Neural progenitor cell (in vitro differentiated cells): Measurements from ENCODE around the gene TUBB6. TPM values are rescaled to one million over a fixed set of nuclear protein-coding genes. Genes with fewer than 3 reads are reported as not detected.

Source experiments
- DNase-seq: peaks from one replicate; pipeline ENCODE4 v3.0.0-alpha.2; 2016; ENCODE audit warnings: low spot score
- H2AFZ ChIP-seq: fragments of 200-600 bp; sonication (generic); replicated peaks from 2 replicates; pipeline ENCODE4 v1.6.1; 2016; ENCODE audit warnings: antibody characterized with exemption
- H3F3A ChIP-seq: fragments of 200-600 bp; sonication (generic); 2 replicates; pipeline ENCODE4 v1.6.1; 2016; ENCODE audit warnings: antibody characterized with exemption, low read depth
- H3K27ac ChIP-seq: fragments of 200-600 bp; sonication (generic); 2 replicates; pipeline ENCODE4 v1.5.1; 2016; ENCODE audit warnings: mild to moderate bottlenecking
- H3K27me3 ChIP-seq: fragments of 200-600 bp; sonication (generic); 2 replicates; pipeline ENCODE4 v1.6.1; 2016; ENCODE audit warnings: mild to moderate bottlenecking, moderate library complexity
- H3K36me3 ChIP-seq: fragments of 200-600 bp; sonication (generic); 2 replicates; pipeline ENCODE4 v1.5.1; 2016
- H3K4me1 ChIP-seq: fragments of 200-600 bp; sonication (generic); 2 replicates; pipeline ENCODE4 v1.6.1; 2016; ENCODE audit warnings: mixed run types
- H3K4me2 ChIP-seq: fragments of 200-600 bp; sonication (generic); 2 replicates; pipeline ENCODE4 v1.6.1; 2016
- H3K4me3 ChIP-seq: fragments of 200-600 bp; sonication (generic); 2 replicates; pipeline ENCODE4 v1.5.1; 2016
- H3K79me2 ChIP-seq: fragments of 200-600 bp; sonication (generic); 2 replicates; pipeline ENCODE4 v1.6.1; 2016; ENCODE audit warnings: low read depth
- H3K9ac ChIP-seq: fragments of 200-600 bp; sonication (generic); 2 replicates; pipeline ENCODE4 v1.6.1; 2016
- H3K9me3 ChIP-seq: fragments of 200-600 bp; sonication (generic); 2 replicates; pipeline ENCODE4 v1.5.1; 2016; ENCODE audit warnings: low read depth
- H4K20me1 ChIP-seq: fragments of 200-600 bp; sonication (generic); 2 replicates; pipeline ENCODE4 v1.6.1; 2016; ENCODE audit warnings: low read depth
- H3K27ac Mint-ChIP-seq: 3 replicates; pipeline ENCODE4 v1.8.0; 2021; ENCODE audit warnings: mixed read lengths
- H3K27me3 Mint-ChIP-seq: 2 replicates; pipeline ENCODE4 v1.8.0; 2022; ENCODE audit warnings: low read depth, mild to moderate bottlenecking, inconsistent platforms, moderate library complexity, mixed read lengths; ENCODE audit not compliant: insufficient read depth
- H3K36me3 Mint-ChIP-seq: 3 replicates; pipeline ENCODE4 v1.8.0; 2021; ENCODE audit warnings: mixed read lengths
- H3K4me1 Mint-ChIP-seq: 3 replicates; pipeline ENCODE4 v1.8.0; 2021; ENCODE audit warnings: mixed read lengths
- H3K4me3 Mint-ChIP-seq: 3 replicates; pipeline ENCODE4 v1.8.0; 2021; ENCODE audit warnings: mild to moderate bottlenecking, moderate library complexity, mixed read lengths
- H3K9me3 Mint-ChIP-seq: 3 replicates; pipeline ENCODE4 v1.8.0; 2020; ENCODE audit warnings: mixed read lengths
- CTCF ChIP-seq: fragments of 200-600 bp; sonication (generic); IDR thresholded peaks from 2 replicates; pipeline ENCODE4 v1.5.1; 2017; ENCODE audit warnings: antibody characterized with exemption, mild to moderate bottlenecking
- EZH2 ChIP-seq: fragments of 200-600 bp; sonication (generic); IDR thresholded peaks from 2 replicates; pipeline ENCODE4 v1.6.1; 2017; ENCODE audit warnings: antibody characterized with exemption, mild to moderate bottlenecking, moderate library complexity
- EZH2phosphoT487 ChIP-seq: fragments of 200-600 bp; sonication (generic); IDR thresholded peaks from 2 replicates; pipeline ENCODE4 v1.6.1; 2017; ENCODE audit warnings: antibody characterized with exemption
- total RNA-seq: library from RNA; depleted of rRNA; stranded (reverse); fragments of >200 nt; gene quantifications from 2 replicates; pipeline ENCODE4 v1.2.3, GENCODE V29; 2015; ENCODE audit warnings: low replicate concordance

TUBB6 gene
- total RNA-seq, 1 donor from 2014 or later: 92.7 TPM

GRCh38 chr18:12279781-12280531 is 28.1 kb upstream of the TUBB6 start:
- H3K4me1 Mint-ChIP-seq: peaks cover 57% of the 10 kb centered on the region
- Histone ChIP-seq H3K36me3 (no peaks in the 10 kb centered on the region), H2AFZ (peak overlapping the region; percentile 9), H3K27me3 (peaks cover 4% of the 10 kb centered on the region), H3K4me2 (no peak overlapping the region), H3F3A (peaks cover 31% of the 10 kb centered on the region), H3K27ac (peak overlapping the region; percentile 75), H3K9ac (no peak overlapping the region), H3K4me1 (peaks cover 12% of the 10 kb centered on the region), H4K20me1 (no peaks in the 10 kb centered on the region), H3K4me3 (no peak overlapping the region), H3K9me3 (no peaks in the 10 kb centered on the region), H3K79me2 (no peaks in the 10 kb centered on the region)
- H3K36me3 Mint-ChIP-seq: no peaks in the 10 kb centered on the region
- H3K9me3 Mint-ChIP-seq: no peaks in the 10 kb centered on the region
- TF ChIP-seq CTCF (no peak), EZH2phosphoT487 (no peak), EZH2 (no peak)
- peak overlapping the region; percentile 98 for H3K27ac Mint-ChIP-seq
- peaks cover 19% of the 10 kb centered on the region for H3K27me3 Mint-ChIP-seq
- DNase-seq: no peak
- peak overlapping the region; percentile 71 for H3K4me3 Mint-ChIP-seq

DNA sequence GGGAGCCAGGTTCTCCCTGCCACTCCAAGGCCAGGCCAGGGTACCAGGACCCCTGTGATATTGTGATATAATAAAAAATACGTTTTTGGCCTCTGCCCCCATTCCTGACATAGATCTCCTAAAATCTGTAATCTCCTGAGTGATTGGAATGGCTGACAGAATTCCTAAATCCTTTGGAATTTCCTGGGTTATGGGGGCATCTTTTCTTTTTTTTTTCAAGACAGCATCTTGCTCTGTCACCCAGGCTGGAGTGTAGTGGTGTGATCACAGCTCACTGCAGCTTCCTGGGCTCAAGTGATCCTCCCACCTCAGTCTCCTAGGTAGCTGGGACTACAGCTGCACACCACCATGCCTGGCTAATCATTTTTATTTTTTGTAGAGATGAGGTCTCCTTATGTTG is 26.2 kb upstream of the TUBB6 start:
- Histone ChIP-seq H3K4me2 (no peak overlapping the region), H3K79me2 (no peaks in the 10 kb centered on the region), H3K9ac (no peak overlapping the region), H3K36me3 (no peaks in the 10 kb centered on the region), H3K27me3 (peaks cover 22% of the 10 kb centered on the region), H3K27ac (no peak overlapping the region), H4K20me1 (no peaks in the 10 kb centered on the region), H3K4me1 (peaks cover 12% of the 10 kb centered on the region), H3K4me3 (no peak overlapping the region), H2AFZ (no peak overlapping the region), H3K9me3 (no peaks in the 10 kb centered on the region), H3F3A (peaks cover 31% of the 10 kb centered on the region)
- H3K27me3 Mint-ChIP-seq: peaks cover 29% of the 10 kb centered on the region
- TF ChIP-seq CTCF (no peak), EZH2phosphoT487 (no peak), EZH2 (no peak)
- H3K4me3 Mint-ChIP-seq: no peak overlapping the region
- no peak for DNase-seq
- peaks cover 57% of the 10 kb centered on the region for H3K4me1 Mint-ChIP-seq
- no peaks in the 10 kb centered on the region for H3K36me3 Mint-ChIP-seq
- H3K27ac Mint-ChIP-seq: peak overlapping the region; percentile 53
- H3K9me3 Mint-ChIP-seq: no peaks in the 10 kb centered on the region

DNA sequence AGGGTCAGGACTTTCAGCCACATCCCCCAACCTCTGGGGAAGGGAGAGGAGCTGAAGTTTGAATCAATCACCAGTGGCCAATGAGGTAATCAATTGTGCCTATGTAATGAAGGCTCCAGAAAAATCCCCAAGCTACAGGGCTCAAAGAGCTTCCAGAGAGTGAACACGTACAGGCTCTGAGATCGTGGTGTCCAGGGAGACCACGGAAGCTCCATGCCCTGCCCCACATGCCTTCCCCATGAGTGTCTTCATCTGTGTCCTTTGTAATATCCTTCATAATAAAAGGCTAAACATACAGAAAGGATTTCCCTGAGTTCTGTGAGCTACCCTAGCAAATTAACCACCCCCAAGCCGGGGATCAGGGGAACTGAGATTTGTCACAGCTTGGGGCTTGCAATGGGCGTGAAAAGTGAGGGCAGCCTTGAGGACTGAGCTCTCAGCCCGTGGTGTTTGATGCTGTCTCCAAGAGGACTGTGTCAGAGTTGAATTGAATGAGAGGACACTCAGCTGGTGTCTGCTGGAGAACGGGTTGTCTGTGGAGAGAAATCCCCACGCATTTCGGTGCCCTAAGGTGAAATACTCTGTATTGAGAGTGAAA is 25.5 kb upstream of the TUBB6 start:
- H3K4me1 ChIP-seq: peaks cover 14% of the 10 kb centered on the region
- H2AFZ ChIP-seq: no peak overlapping the region
- no peaks in the 10 kb centered on the region for H3K79me2 ChIP-seq
- no peak overlapping the region for H3K4me2 ChIP-seq
- Mint-ChIP-seq H3K4me3 (peak overlapping the region; percentile 53), H3K4me1 (peaks cover 51% of the 10 kb centered on the region), H3K9me3 (no peaks in the 10 kb centered on the region), H3K36me3 (no peaks in the 10 kb centered on the region), H3K27ac (peak overlapping the region; percentile 57), H3K27me3 (peaks cover 32% of the 10 kb centered on the region)
- H3F3A ChIP-seq: peaks cover 30% of the 10 kb centered on the region
- no peaks in the 10 kb centered on the region for H3K9me3 ChIP-seq
- no peak overlapping the region for H3K9ac ChIP-seq
- no peak overlapping the region for H3K4me3 ChIP-seq
- TF ChIP-seq EZH2phosphoT487: no peak
- TF ChIP-seq CTCF: no peak
- TF ChIP-seq EZH2: no peak
- no peaks in the 10 kb centered on the region for H3K36me3 ChIP-seq
- peaks cover 29% of the 10 kb centered on the region for H3K27me3 ChIP-seq
- no peak for DNase-seq
- no peaks in the 10 kb centered on the region for H4K20me1 ChIP-seq
- H3K27ac ChIP-seq: no peak overlapping the region
